Measurements from ENCODE around the gene PACSIN1. TPM values are rescaled to one million over a fixed set of nuclear protein-coding genes. Genes with fewer than 3 reads are reported as not detected.

Gene PACSIN1
- total RNA-seq, 2 experiments from 2014 or later: 1.8 to 2.2 TPM

DNA sequence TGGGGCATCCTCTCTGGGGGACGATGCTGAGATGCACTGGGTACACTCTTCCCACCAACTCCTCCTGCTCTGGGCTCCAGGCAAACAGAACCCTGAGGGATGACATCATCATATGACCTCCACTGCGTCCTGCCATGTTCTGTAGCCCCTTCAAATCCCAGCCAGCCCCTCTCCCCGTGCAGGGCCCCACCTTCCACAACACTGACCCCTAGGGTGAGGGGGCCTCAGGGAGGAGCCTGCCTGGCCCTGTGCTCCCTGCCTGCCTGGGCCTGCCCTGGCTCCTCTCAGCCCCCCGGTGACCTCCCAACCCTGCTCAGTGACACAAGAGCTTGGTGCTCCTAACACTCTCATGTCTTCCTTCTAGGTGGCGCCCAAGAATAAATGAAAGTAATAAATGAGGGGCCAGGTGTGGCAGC lies 99.9 kb downstream of the PACSIN1 start:
- no peaks in the 10 kb centered on the region for H3K27me3 Mint-ChIP-seq
- H3K36me3 Mint-ChIP-seq (ENCODE audit: low read depth): no peaks in the 10 kb centered on the region
- H3K4me1 Mint-ChIP-seq: no peaks in the 10 kb centered on the region
- CTCF ChIA-PET: interaction anchor here (1.4 kb wide), 1 partner anchor 106 kb away, joined by 5 read pairs; no protein-coding TSS in a partner anchor
- no peaks in the 10 kb centered on the region for H3K9me3 Mint-ChIP-seq
- POLR2A ChIA-PET: no interaction called here
- no peak overlapping the region for H3K4me3 Mint-ChIP-seq
- DNase-seq: no peak
- H3K27ac Mint-ChIP-seq: no peak overlapping the region

DNA sequence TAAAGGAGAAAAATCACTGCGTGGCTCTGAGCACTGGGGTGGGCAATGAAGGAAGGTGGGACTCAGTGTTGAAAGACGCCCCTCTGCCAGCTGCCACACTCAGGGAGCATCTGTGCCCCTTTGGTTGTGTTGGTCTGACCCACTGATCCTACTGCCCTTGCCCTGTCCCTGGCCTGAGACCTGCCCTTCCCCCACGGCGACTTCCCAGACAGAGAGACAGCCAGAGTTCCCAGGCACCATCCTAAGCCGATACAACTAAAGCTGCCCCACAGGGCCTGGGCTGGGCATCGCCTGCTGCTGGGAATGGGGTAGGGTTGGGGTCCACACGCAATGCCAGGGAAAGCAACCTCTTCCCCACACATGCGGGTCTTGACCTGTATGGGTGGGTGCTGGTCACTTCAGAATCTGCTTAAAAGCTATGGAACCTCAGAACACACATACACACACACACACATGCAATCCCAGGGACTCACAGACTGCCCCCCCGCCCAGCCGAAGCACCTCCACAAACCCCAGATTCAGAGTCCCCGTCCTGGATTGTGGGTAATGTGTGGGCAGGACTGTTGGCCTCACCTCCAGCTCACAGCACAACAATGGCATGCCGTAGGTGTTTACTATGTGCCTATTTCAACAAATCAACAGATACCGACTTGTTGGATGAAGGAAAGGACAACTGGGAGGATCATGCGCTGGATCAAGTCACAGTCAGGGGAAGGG lies 101.1 kb downstream of the PACSIN1 start:
- CTCF ChIA-PET: interaction anchor here (1.4 kb wide), 1 partner anchor 108 kb away, joined by 5 read pairs; no protein-coding TSS in a partner anchor
- Mint-ChIP-seq H3K4me1 (no peaks in the 10 kb centered on the region), H3K4me3 (no peak overlapping the region), H3K27me3 (no peaks in the 10 kb centered on the region), H3K9me3 (no peaks in the 10 kb centered on the region), H3K36me3 (ENCODE audit: low read depth) (no peaks in the 10 kb centered on the region), H3K27ac (no peak overlapping the region)
- DNase-seq: no peak
- POLR2A ChIA-PET: interaction anchor here (0.6 kb wide), 1 partner anchor 34 kb away, joined by 3 read pairs; no protein-coding TSS in a partner anchor

DNA sequence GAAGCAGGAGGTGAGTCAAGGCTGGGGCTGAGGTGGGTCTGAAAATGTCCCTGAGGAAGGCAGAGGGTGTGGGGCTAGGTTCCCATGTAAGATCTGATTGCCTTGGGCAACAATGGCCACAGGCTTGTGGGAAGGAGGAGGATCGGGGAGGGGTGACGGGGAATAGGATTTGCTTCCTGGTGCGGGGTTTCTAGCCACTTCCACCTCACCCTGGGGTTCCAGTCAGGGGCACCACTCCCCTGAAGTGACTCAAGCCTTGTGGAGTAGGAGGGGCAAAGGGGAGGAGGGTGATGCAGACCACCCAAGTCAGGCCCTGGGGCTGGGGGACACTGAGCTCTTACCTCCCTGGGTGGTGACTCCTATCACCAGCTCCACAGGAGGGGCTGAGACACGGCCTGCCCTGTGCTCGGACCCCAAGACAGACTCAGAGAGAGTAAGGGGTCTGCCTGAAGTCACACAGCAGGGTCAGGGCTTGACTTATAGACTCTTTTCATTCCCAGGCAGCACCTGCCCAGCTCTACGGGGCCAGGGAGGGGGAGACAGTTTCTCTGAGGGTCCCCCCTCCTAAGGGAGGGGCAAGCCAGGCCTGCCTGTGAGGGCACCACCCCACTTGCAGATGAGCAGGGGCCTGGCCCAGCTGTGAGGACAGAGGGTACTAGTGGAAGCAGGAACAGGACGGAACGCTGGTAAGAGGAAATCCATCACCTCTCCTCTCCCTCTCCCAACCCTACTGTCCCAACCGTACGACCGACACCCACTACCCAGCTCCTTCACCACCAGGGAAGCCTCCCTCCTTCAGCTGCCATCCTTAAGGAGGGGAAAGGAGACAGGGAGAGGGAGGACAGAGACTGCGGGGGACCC lies 102.7 kb downstream of the PACSIN1 start:
- no peak overlapping the region for H3K4me3 Mint-ChIP-seq
- no peaks in the 10 kb centered on the region for H3K9me3 Mint-ChIP-seq
- H3K4me1 Mint-ChIP-seq: no peaks in the 10 kb centered on the region
- H3K27me3 Mint-ChIP-seq: no peaks in the 10 kb centered on the region
- no peak for DNase-seq
- ChIA-PET CTCF (no interaction called here), POLR2A (interaction anchor here (1.1 kb wide), 1 partner anchor 9 kb away, joined by 3 read pairs; no protein-coding TSS in a partner anchor)
- no peak overlapping the region for H3K27ac Mint-ChIP-seq
- no peaks in the 10 kb centered on the region for H3K36me3 Mint-ChIP-seq (ENCODE audit: low read depth)

DNA sequence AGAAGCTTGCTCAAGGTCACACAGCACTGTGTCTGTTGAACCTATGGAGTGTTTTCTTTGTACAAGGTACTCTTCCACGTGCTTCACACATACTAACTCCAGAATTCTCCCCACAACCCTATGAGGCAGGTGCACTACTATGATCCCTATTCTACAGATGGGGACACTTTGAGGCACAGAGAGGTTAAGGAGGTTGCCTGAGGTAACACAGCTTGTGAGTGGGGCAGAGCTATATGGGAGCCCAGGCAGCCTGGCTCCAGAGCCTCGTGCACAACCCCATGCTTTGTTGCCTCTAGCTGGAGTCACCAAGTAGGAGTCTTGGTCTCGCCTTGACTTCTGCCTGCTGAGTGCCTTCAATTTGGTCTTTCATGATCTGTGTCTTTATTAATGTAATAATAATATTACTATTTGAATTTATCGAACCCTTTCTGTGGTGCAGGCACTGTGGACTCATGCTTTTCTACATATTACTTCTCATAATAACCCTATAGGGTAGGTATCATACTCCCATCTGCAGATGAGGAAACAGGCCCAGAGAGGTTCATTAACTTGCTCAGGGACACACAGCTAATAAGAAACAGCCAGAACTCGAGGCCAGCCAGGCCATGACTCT lies 103.6 kb downstream of the PACSIN1 start:
- no peak for DNase-seq
- H3K27me3 Mint-ChIP-seq: no peaks in the 10 kb centered on the region
- CTCF ChIA-PET: no interaction called here

DNA sequence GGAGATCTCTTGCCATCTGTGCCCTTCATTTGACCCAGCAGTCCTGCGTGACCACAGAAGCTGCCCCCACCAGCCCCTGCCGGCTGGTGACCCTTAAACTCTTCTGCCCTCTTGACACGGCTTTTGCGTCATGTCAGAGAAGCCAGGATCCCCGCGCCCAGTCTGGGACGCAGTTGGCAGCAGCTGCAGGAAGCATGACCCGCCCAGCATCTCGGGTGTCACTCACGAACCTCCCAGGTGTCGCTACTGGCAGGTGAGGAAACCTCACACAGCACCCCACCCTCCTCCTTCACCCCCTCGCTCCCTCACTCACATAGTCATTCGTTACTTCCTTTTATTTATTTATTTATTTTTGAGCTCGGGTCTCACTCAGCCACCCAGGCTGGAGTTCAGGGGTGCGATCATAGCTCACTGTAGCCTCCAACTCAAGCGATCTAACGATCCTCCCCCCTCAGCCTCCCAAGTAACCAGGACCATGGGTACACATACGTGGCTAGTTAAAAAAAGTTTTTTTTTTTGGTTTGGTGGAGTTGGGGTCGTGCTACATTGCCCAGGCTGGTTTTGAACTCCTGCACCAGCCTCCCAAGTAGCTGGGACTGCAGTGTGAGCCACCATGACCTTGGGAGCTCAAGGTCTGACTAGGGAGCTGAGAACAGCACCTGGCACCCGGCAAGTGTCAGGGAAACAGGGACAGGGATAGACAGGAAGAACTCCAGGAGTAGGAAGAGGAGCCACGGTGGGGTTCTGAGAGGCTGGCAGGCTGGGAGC lies 104.4 kb downstream of the PACSIN1 start:
- Mint-ChIP-seq H3K9me3 (no peaks in the 10 kb centered on the region), H3K27me3 (no peaks in the 10 kb centered on the region), H3K36me3 (ENCODE audit: low read depth) (no peaks in the 10 kb centered on the region), H3K4me1 (no peaks in the 10 kb centered on the region), H3K27ac (no peak overlapping the region), H3K4me3 (no peak overlapping the region)
- CTCF ChIA-PET: interaction anchor here (0.6 to 1.7 kb wide), 2 partner anchors 21 to 39 kb away, joined by 3 to 4 read pairs; no protein-coding TSS in a partner anchor
- POLR2A ChIA-PET: no interaction called here
- no peak for DNase-seq

More for the DNA sequence above, 103.6 kb downstream of the PACSIN1 start:
- Mint-ChIP-seq H3K27ac (no peak overlapping the region), H3K4me1 (no peaks in the 10 kb centered on the region), H3K36me3 (ENCODE audit: low read depth) (no peaks in the 10 kb centered on the region), H3K9me3 (no peaks in the 10 kb centered on the region), H3K4me3 (no peak overlapping the region)
- POLR2A ChIA-PET: no interaction called here

DNA sequence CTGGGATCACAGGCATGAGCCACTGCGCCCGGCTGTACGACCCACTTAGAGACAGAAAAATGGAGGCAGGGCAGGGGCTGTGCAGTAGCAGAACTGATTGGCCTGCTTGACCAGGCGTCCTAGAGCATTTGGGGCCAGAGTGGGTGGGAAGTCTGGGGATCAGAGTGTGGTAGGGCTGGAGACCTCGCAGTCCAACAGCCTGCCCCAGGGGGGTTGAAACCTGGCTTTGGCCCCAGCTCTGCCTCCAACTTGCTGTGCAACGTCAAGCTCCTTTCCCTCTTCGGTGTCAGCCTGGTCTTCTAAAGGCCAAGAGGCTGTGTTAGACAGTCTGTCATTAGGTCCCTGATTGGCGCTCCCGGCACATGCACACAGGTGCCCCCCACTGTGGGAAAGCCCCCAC lies 105.5 kb downstream of the PACSIN1 start:
- H3K9me3 Mint-ChIP-seq: no peaks in the 10 kb centered on the region
- H3K36me3 Mint-ChIP-seq (ENCODE audit: low read depth): no peaks in the 10 kb centered on the region
- no peaks in the 10 kb centered on the region for H3K27me3 Mint-ChIP-seq
- no peak overlapping the region for H3K27ac Mint-ChIP-seq
- DNase-seq: no peak
- peaks cover 4% of the 10 kb centered on the region for H3K4me1 Mint-ChIP-seq
- ChIA-PET POLR2A (no interaction called here), CTCF (interaction anchor here (1.7 kb wide), 1 partner anchor 38 kb away, joined by 4 read pairs; no protein-coding TSS in a partner anchor)
- H3K4me3 Mint-ChIP-seq: no peak overlapping the region

DNA sequence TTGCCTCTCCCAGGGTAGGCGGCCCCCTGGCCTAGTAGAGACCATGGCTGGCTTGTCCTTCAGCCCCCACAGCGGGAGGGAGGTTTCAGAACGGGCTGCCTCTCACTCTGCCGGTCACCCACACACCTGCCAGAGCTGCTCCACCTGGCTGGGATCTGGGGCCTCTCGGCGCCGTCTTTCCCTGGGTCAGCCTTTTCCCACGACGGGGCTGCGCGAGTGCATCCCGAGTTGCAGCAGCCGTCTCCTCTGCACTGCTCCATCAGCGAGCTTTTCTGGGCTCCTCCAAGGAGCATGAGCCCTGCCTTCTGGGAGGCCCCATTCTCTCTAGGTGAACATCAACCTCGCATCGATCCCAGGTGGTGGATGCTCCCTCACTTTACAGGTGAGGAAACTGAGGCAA lies 106.1 kb downstream of the PACSIN1 start:
- DNase-seq: no peak

DNA sequence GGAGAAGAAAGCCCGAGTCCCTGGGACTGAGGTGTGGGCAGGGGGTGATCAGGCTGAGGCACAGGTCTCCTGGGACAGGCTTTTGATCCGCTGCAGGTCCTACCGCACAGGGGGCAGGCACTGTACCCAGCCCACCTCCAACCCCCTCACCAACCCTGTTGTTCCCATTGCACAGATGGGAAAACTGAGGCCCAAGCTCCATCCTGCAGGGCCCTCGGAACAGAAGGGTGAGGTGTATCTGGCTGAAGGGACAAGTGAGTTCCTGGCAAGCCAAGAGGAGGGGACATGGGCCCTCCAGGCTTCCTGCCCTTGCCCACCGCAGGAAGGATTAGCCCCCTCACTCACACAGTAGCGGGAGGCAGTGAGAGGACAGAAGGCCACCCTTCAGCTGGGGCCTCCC lies 106.7 kb downstream of the PACSIN1 start:
- DNase-seq: no peak
- Mint-ChIP-seq H3K36me3 (ENCODE audit: low read depth) (no peaks in the 10 kb centered on the region), H3K9me3 (no peaks in the 10 kb centered on the region), H3K27me3 (no peaks in the 10 kb centered on the region), H3K4me1 (peaks cover 6% of the 10 kb centered on the region), H3K27ac (no peak overlapping the region), H3K4me3 (no peak overlapping the region)
- CTCF ChIA-PET: no interaction called here
- POLR2A ChIA-PET: no interaction called here

More for the DNA sequence above, 106.1 kb downstream of the PACSIN1 start:
- ChIA-PET POLR2A (no interaction called here), CTCF (no interaction called here)
- H3K4me3 Mint-ChIP-seq: no peak overlapping the region
- H3K27ac Mint-ChIP-seq: no peak overlapping the region
- H3K4me1 Mint-ChIP-seq: peaks cover 6% of the 10 kb centered on the region
- no peaks in the 10 kb centered on the region for H3K36me3 Mint-ChIP-seq (ENCODE audit: low read depth)
- H3K9me3 Mint-ChIP-seq: no peaks in the 10 kb centered on the region
- H3K27me3 Mint-ChIP-seq: no peaks in the 10 kb centered on the region

DNA sequence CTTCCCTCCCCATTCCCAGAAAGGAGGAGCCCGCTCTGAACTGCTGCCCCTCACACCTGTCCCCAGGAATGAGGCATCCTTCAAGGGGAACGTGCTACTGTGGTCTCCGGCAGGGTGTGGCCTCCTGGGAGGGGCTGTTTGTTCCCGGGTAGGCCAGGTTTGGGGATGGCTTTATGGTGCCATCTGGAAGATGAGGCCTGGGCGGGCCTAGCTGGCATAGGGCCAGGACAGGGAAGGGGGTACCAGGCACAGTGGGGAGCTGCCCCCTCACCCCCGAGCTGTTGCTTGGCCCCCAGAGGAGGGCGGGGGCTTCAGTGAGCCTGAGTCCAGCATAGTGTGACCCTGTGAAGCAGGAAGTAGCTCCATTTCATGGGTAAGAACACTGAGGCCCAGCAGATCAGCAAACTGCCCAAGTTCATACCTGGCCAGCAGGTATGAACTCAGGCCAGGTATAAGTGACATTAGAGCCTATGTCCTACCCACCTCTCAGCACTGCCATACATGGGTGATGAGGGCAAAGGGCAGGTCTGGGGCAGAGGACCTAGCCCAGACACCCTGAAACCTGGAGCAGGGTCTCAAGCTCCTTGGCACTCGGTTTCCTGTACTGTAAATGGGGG lies 107.8 kb downstream of the PACSIN1 start:
- Mint-ChIP-seq H3K27me3 (no peaks in the 10 kb centered on the region), H3K4me1 (peaks cover 6% of the 10 kb centered on the region), H3K9me3 (no peaks in the 10 kb centered on the region), H3K4me3 (no peak overlapping the region), H3K36me3 (ENCODE audit: low read depth) (no peaks in the 10 kb centered on the region), H3K27ac (no peak overlapping the region)
- CTCF ChIA-PET: no interaction called here
- POLR2A ChIA-PET: no interaction called here
- DNase-seq: no peak

DNA sequence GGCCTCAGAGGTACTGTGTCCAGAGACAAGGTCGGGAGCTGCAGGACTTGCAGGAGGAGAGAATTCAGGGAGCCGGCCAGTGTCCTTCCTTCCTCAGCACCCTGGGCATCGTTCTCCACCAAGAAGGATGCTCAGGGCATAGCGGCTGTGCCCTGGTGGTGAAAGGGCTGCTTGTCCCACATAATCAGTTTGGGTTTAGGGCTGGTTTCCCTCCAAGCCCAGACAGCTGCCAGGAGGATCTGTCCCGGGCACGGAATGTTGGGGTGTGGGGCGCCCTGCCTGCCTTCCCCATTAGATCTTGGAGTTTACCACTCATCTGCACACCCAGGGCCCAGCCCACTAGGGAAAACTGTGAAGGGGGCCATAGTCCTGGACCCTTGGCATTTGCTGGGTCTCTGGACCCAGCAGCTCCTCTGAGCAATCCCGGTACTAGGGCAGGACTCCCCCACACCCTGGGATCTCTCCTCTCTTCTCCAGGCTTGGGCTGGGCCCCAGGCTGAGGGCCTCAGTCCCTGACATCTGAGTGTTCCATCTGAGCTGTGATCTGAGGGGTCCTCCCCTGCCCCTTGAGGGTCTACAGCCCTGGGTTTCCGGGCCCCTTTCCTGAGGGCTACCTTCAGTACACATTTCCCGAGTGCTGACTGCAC lies 108.9 kb downstream of the PACSIN1 start:
- Mint-ChIP-seq H3K9me3 (no peaks in the 10 kb centered on the region), H3K27me3 (no peaks in the 10 kb centered on the region), H3K4me1 (peaks cover 6% of the 10 kb centered on the region), H3K4me3 (no peak overlapping the region), H3K36me3 (ENCODE audit: low read depth) (no peaks in the 10 kb centered on the region), H3K27ac (no peak overlapping the region)
- CTCF ChIA-PET: interaction anchor here (1.2 kb wide), 1 partner anchor 9 kb away, joined by 3 read pairs; no protein-coding TSS in a partner anchor
- POLR2A ChIA-PET: interaction anchor here (1.2 kb wide), 1 partner anchor 11 kb away, joined by 3 read pairs; no protein-coding TSS in a partner anchor
- no peak for DNase-seq

DNA sequence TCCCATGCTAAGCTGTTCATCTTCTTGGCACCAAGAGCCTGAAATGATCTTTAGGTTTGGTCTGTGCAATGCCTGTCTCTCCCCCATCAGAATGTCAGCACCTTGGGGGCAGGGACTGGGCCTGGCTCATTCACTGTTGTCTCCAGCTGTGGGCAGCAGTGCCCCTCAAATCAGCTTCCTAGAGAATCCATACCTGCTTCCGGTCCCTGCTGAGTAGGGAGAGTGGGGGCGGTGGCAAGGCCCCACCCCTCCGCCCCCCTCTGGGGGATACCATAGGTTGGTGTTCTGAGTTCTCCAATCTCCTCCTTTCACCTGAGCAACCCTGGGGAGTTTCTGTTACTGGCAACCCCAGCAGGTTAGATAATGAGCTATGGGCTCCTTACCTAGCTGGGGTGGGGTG lies 109.5 kb downstream of the PACSIN1 start:
- ChIA-PET CTCF (interaction anchor here (1.2 kb wide), 1 partner anchor 8 kb away, joined by 3 read pairs; no protein-coding TSS in a partner anchor), POLR2A (interaction anchor here (1.2 kb wide), 1 partner anchor 11 kb away, joined by 3 read pairs; no protein-coding TSS in a partner anchor)
- H3K4me1 Mint-ChIP-seq: peaks cover 6% of the 10 kb centered on the region
- no peak overlapping the region for H3K27ac Mint-ChIP-seq
- no peaks in the 10 kb centered on the region for H3K27me3 Mint-ChIP-seq
- H3K36me3 Mint-ChIP-seq (ENCODE audit: low read depth): no peaks in the 10 kb centered on the region
- no peaks in the 10 kb centered on the region for H3K9me3 Mint-ChIP-seq
- no peak for DNase-seq
- H3K4me3 Mint-ChIP-seq: no peak overlapping the region

All from activated CD4-positive, alpha-beta memory T cell treated with anti-CD3 and anti-CD28 coated beads, Interleukin-2, amount 10 ng/mL, durations not matched to agents 7 days and 5 days (primary cell).